ENCODE results near the gene TBATA.
"Not testable (repeated sequence)": the region's sequence is repeated elsewhere in the genome, so short reads cannot be mapped to it uniquely, and the experiment has no call there.

The TBATA gene

DNA sequence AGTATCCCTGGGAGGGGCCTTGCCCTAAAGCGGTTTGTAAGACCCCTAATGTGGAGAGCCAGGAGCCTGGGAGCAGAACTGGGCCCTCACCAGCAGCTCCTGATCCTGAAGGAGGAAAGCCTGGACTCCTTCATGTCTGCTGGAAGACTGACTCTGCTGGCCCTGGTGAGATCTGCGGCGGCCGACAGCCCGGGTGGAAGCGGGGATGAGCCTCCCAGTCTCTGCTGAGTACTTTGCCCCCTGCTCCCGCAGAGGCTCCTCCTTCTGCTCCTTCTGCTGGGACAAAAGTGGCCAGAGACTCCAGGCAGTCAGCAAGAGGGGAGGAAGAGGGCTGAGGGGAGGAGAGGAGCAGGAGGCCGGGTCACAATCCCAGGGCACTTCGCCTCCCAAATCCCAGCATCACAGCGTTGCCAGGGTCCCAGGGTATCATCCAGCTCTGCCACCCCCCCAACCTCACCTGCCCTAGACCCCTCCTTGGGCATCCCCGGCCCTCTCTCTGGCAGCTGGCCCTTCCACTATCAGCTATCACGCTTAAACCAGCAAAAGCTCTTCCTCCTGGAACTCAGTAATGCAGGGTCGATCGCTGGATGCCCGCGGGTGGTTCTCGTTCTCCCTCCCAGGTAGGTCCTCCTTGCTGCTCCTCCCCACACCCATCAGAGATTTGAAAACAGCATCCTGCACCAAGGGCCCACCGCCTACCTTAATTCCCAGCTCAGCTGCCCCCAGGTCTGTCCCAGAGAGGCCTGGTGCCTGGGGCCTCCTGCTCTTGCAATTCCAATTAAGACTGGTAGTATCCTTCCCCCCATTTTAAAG is 7.9 kb downstream of the TBATA start:
- DNase-seq = no peak

DNA sequence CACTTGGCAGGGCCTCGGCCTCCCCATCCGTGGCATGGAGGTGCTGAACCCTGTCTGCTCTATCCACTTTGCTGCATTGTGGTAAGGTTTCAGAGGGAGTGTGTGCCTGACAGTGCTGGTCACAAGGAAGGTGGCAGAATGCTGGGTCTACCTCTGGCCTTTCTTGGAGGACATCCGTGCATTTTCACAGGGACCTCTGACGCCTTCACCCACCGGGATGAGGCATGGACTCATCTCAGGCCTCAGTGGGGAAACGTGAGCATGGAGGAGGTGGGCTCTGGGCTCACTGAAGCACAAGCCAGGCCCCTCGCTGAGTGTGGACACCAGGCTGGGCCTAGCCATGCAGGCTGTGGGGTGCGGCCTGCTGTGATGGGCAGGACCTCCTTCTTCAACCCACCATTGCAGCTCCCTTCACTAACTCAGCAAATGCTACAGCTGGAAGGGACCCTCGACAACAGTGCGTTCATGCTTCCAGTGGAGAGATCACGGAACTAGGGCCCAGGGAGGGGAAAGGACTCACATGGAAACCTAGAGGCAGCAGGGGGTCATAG is 8.6 kb downstream of the TBATA start:
- DNase-seq = no peak

DNA sequence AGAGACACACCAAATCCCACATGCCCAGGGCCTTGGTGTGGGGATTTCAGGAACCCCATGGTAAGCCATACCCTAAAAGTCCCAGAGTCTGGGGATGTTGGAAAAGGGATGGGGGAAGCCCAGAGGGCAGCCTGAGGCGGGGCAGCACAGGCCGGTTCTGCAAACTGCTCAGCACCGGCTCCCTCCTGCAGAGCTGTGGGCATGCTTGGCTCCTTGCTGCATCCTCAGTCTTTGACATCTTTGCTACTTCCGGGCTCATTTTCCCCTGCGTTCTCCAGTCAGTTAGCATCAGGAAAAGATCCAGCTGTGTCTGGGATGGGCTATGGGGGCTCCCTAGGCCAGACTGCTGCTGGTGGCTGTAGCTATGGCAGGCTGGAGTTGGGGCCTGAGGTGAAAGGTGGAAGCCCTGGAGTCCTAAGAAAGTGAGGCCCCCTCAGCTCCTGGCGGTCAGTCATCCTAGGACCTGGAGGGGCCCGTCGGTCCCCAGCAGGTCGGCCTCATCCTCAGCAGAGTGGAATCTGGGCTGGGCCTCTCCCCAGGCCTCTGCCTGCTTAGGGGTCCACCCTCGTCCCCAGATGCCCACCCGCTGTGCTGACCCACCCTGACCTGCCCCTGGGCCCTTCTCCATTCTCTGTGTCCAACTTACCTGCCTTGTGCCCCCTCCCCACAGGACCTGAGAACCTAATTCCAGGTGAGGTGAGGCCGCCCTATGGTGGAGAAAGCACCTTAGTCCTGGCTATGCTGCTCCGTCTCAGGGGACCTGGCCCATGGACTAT is 9.3 kb downstream of the TBATA start:
- no peak for DNase-seq

DNA sequence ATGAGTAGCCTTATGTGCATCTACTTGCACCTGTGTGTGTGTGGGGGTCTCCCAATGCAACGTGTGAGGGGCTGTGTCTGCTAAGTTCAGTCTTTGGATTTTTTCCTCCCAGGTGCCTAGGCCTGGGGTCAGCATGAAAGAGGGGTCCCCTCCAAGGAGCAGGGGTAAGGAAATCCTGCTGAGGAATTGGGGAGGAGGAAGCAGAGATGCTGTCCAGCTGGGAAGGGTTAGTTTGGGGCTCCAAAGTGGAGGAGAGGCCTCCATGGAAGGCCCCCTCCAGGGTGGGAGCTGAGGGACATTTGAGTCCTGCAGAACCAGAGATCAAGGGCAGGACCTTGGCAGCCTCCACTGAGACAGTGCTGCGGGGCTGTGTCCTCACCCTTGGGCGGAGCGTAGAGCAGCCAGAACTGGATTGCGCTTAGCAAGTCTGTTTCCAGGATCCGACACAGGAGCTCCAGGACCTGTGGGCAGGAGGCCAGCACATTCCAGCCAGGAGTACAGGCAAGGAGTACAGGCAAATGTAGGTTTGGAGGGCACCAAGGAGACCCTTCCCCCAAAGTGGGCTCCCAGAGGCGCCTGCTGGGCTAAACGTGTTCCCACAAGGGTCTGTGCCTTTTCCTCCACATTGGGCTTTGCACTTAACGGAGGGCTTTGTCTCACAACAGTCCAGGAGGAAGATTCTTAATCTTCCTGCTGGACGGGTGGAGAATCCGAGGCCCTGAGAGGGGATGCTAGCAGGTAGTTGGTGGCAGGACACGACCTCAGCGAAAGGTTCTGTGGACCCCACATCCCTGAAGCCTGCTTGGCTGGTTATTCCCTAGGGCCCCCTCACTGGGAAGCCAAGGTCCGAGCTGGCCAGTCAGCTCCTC is 10.1 kb downstream of the TBATA start:
- DNase-seq = no peak

DNA sequence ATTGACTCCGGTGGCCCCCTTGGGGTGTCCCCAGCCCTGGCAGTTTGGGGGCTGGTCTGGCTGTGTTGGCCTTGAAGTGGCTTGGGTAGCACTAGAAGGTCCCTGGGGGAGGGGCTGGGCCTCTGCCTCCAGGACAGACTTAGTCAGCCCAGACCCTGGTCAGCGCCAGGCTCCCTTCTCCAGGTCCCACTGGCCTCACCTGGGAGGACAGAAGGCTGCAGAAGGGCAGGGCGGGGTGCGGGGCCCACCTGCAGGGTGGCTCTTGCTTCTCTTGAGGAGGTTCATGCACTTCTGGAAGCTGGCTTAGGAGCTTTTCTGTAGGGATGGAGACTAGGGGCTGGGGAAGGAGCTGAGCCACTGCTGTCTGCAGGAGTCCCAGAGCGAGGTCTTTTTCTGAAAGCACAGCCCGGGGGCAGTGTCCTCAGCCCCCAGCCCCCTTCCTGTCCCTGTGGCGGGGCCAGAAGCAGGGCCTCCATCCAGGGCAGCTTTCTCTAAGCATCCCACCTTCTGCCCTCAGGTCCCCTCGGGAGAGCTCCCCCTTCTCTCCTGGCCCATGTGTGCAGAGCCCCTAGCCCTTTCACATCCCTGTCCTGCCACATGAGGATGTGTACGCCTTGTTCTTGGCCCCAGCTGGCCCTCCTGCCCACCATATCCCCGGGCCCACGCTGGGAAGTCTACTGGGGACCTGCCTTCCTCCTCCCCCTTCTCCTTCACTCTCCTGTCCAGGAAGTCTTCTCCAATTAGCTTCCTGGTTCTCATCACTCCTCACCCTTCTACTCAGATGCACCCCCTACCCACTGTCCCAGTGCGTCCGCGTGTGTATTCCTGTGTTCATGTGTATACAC is 11.0 kb downstream of the TBATA start:
- DNase-seq = no peak

DNA sequence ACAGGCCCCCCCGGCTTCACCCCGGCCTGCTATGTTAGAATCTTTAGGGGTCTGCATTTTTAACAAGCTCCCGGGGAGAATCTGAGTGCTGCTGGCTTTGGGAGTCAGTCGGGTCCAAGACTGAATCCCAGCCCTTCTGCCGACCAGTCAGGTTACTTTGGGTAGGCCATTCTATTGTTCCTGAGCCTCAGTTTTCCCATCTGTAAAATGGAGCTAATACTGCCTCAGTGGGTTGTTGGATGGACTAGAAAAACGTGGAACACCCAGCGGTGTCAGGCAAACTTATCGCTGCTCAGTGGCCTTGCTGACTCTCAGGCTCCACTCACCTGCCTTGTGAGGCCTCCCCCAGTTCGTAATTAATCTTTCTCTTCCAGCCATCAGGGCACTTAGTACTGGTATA is 11.7 kb downstream of the TBATA start:
- DNase-seq = no peak

DNA sequence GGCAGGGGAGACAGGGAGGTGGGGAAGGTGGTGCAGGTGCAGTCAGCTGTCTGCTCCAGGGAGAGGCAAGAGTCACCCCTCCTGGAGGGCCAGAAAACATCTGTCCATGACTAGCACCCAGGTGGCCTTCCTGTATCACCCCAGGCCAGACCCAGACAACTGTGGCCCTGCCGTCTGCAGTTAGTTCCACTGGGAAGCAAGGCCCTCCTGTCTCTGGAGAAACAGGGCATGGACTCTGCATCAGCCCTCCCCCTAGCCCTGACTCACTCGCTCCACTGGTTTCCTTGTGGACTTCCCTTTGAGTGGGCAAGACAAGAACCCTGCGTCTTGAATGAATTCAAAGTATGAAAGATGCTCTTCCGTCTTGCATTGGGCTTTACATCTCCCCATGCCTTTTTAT is 12.6 kb downstream of the TBATA start:
- DNase-seq = no peak

DNA sequence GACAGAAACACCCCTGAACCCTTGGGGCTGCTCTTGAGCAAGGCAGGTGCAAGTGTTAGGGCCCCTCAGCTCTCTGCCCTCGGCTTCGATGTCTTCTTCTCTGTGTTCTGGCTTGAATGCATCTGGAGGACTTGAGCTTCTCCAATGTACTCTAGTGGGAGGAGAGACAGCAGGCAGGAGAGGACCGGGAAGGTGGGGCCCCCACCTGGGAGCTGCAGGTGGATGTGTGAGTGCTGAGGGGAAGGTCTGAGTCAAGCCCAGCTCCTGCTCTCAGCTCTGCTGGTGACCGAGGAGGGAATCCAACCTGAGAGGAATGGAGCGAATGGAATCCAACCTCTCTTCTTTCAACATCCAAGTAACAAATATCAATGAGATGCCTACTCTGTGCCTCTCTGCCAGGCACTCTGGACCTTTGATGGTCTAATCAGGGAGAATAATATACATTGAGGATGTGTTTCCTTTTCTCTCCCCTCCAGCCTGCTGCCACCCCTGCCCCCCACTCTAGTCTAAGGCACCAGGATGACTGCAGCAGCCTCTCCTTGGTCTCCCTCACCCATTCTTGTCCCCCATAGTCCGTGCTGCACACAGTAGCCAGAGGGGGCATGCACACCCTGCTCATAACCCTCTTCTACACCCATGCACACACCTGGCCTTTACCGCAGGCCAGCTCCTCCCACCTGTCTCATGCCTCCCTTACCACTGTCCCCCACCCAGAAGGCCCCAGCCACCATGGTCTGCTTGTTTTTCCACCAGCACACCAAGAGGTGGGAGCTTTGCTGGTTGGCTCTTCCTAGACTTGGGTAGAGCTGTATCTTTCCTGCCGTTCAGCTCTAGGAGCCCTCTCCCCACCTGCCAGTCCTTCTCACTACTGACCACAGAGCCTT is 13.6 kb downstream of the TBATA start:
- no peak for DNase-seq

DNA sequence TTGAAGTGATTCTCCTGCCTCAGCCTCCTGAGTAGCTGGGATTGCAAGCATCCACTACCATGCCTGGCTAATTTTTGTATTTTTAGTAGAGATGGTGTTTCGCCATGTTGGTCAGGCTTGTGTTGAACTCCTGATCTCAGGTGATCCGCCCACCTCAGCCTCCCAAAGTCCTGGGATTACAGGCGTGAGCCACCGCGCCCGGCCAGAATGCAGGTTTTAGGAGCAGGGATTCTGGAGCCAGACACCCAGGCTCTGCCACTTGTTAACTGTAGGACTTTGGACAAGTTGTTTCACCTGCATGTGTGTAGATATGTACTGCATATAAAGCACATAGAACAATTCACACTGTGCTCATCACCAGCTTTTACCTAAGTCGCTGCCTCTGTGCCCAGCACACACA is 14.7 kb downstream of the TBATA start:
- DNase-seq = not testable (repeated sequence)

DNA sequence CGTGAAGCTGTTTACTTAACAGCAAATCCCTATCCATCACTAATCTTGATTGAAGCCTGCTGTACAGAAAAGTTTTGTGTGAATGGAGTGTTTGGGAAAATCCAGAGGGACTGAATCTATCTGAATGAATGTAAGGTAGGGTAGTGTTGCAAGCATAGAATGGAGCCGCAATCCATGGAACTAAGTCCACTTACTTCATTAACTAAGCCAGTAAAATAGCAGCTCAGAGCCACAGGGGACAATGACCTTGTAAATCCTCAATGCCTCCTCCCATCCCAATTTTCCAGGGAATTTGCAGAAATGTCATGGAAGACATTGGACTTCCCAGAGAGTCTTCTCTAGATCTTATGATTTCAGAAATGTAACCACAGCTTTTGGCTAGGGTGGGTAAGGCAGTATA is 15.2 kb downstream of the TBATA start:
- no peak for DNase-seq

DNA sequence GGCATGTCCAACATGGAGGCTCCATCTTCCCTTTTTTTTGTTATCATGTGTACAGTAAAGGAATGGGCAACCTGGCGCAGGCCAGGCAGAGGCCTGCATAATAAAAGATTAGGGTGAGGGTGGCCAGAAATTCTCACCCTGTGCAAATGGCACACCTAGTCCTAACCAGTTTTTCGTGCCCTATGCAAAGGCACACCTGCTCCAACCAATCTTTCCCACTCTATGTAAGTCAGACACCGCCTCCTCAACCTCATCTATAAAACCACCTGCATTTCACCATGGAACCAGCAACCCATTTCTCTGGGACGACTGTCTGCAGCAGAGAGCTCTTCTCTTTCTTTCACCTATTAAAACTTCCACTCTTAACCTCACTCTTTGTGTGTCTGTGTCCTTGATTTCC is 16.1 kb downstream of the TBATA start:
- DNase-seq = no peak

DNA sequence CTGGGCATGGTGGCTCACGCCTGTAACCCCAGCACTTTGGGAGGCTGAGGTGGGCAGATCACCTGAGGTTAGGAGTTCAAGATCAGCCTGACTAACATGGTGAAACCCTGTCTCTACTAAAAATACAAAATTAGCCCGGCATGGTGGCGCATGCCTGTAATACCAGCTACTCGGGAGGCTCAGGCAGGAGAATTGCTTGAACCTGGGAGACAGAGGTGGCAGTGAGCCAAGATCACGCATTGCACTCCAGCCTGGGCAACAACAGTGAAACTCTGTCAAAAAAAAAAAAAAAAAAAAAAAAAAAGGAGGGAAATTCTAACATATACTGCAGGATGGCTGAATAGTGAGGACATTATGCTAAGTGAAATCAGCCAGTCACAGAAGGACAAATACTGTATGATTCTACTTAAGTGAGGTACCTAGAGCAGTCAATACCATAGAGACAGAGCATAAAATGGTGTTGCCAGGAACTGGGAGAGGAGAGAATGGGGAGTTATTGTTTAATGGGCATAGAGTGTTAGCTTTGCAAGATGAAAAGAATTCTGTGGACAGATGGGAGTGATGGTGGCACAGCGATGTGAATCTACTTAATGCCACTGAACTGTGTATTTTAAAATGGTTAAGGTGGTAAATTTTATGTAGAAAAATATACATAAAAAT is 17.0 kb downstream of the TBATA start:
- not testable (repeated sequence) for DNase-seq

DNA sequence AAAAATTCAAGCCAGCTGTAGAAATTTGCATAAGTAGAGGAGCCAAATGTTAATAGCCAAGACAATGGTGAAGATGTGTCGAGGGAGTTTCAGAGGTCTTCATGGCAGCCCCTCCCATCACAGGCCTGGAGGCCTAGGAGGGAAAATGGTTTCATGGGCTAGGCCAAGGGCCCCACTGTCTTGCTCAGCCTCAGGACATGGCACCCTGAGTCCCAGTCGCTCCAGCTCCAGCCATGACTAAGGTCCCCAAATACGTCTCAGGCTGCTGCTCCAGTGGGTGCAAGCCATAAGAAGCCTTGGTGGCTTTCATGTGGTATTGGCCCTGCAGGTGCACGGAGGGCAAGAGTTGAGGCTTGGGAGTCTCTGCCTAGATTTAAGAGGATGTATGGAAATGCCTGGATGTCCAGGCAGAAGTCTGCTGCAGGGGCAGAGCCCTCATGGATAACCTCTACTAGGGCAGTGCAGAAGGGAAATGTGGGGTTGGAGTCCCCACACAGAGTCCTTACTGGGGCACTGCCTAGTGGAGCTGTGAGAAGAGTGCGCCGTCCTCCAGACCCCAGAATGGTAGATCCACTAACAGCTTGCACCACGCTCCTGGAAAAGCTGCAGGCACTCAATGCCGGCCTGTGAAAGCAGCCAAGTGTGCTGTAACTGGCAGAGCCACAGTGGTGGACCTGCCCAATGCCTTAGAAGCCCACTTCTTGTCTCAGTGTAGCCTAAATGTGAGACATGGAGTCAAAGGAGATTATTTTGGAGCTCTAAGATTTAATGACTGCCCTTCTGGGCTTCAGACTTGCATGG is 19.2 kb downstream of the TBATA start:
- DNase-seq = no peak

DNA sequence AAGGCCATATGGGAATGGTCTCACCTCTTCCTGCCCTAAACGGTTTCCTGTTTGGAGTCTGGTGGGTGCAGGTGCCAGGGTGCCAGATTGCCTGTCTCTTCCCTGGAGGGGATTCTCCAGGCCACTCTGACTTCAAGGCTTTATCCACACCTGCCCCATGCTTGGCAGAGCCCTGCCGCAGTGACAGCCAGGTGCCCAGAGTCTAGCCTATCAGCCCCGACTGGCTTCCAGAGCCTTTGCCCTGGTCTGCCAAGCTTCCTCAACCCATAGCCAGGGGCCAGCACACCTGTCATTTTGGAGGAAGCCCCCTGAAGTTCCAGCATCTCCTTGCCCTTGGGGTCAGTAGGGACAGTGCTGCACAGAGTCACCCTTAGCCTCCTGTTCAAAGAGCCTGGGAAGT is 21.6 kb downstream of the TBATA start:
- DNase-seq = no peak

DNA sequence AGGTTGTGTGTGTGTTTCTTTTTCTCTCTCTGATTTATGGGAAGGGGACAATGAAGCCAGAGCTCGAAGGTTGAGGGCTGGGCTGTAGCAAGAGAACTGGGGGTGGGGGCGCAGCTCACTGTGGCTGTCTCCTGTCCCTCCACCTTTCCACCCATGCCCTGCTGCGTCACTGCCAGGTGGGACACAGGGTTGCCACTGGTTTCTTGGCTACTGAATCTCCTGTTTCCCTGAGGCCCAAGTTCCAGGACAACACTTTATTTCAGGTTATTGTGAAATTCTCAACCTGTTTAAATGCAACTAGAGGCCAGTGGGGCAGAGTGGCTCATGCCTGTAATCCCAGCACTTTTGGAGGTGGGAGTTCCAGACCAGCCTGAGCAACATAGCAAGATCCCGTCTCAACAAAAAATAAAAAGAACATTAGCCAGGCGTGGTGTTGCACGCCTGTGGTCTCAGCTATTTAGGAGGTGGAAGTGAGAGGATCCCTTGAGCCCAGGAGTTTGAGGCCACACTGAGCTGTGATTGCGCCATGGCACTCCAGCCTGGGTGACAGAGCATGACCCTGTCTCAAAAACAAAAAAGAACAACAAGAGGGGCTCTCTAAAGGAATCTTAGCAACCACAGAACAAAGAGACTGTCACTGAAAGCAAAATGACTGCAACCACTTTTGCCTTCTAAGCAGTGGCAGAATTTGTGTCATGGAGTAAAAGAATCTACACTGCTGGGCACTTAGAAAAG is 22.6 kb downstream of the TBATA start:
- no peak for DNase-seq

DNA sequence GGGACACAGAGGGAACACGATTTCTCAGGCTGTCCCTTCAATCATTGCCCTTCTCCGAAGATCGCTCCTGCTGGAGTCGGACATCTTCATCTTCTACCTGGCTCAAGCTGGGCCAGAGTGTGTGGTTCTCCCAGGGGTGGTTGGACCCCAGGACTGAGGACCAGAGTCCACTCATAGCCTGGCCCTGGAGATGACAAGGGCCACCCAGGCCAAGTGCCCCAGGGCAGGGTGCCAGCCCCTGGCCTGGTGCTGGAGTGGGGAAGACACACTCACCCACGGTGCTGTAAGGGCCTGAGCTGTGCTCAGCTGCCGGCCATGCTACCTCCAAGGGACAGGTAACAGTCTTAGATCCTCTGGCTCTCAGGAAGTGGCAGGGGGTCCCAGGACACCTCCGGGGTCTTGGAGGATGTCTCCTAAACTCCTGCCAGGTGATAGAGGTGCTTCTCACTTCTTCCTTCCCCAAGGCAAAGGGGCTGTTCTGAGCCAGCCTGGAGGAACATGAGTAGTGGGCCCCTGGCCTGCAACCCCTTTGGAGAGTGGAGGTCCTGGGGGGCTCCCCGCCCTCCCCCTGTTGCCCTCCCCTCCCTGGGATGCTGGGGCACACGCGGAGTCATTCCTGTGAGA is 23.3 kb downstream of the TBATA start:
- no peak for DNase-seq

DNA sequence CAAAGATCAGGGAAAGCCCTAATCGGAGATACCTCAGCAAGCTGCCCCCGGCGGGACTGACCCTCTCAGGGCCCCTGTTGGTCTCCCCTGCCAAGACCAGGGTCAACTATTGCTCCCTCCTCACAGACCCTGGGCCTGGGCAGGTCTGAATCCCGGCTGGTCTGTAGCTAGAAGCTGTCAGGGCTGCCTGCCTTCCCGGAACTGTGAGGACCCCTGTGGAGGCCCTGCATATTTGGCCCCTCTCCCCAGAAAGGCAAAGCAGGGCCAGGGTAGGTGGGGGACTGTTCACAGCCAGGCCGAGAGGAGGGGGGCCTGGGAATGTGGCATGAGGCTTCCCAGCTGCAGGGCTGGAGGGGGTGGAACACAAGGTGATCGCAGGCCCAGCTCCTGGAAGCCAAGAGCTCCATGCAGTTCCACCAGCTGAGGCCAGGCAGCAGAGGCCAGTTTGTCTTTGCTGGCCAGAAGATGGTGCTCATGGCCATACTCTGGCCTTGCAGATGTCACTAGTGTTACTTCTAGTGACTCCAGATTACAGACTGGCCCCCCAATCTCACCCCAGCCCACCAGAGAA is 24.1 kb downstream of the TBATA start:
- DNase-seq = no peak

DNA sequence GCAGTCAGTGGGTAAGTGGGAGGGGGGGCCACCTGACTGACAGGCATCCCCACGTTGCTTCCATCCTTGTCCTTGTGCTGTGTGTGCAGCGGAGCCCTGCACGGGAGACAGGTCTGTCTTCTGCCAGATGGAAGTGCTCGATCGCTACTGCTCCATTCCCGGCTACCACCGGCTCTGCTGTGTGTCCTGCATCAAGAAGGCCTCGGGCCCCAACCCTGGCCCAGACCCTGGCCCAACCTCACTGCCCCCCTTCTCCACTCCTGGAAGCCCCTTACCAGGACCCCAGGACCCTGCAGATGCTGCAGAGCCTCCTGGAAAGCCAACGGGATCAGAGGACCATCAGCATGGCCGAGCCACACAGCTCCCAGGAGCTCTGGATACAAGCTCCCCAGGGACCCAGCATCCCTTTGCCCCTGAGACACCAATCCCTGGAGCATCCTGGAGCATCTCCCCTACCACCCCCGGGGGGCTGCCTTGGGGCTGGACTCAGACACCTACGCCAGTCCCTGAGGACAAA is 24.8 kb downstream of the TBATA start:
- no peak for DNase-seq

Data from CD4-positive, alpha-beta T cell treated with Interleukin-17A for 1 hour (primary cell).